Endodermal cell (in vitro differentiated cells): Measurements from ENCODE around the gene MAEL. TPM values are rescaled to one million over a fixed set of nuclear protein-coding genes. Genes with fewer than 3 reads are reported as not detected.

Experiments
- DNase-seq: peaks from one replicate; pipeline ENCODE4 v3.0.0-alpha.2; 2017
- H3K27ac ChIP-seq: 2 replicates; pipeline ENCODE4 v1.5.1; 2013; ENCODE audit warnings: mild to moderate bottlenecking, low read depth, low read length, moderate library complexity
- H3K27me3 ChIP-seq: 2 replicates; pipeline ENCODE4 v1.6.1; 2013; ENCODE audit warnings: mild to moderate bottlenecking, low read length, moderate library complexity; ENCODE audit not compliant: insufficient read depth, control insufficient read depth, poor library complexity, severe bottlenecking
- H3K36me3 ChIP-seq: 2 replicates; pipeline ENCODE4 v1.7.0; 2013; ENCODE audit warnings: mild to moderate bottlenecking, low read length, moderate library complexity; ENCODE audit not compliant: control insufficient read depth, insufficient read depth
- H3K4me1 ChIP-seq: one replicate; pipeline ENCODE4 v1.7.0; 2013; ENCODE audit warnings: low read length; ENCODE audit not compliant: control insufficient read depth, insufficient read depth
- H3K4me3 ChIP-seq: 2 replicates; pipeline ENCODE4 v1.5.1; 2013; ENCODE audit warnings: mild to moderate bottlenecking, low read length, moderate library complexity
- H3K9ac ChIP-seq: 2 replicates; pipeline ENCODE4 v1.6.1; 2013; ENCODE audit warnings: mild to moderate bottlenecking, low read length, moderate library complexity; ENCODE audit not compliant: poor library complexity, severe bottlenecking; ENCODE audit errors: extremely low read depth
- H3K9me3 ChIP-seq: 2 replicates; pipeline ENCODE4 v1.6.1; 2013; ENCODE audit warnings: mild to moderate bottlenecking, low read length, moderate library complexity; ENCODE audit not compliant: control insufficient read depth
- H3K27ac Mint-ChIP-seq: 2 replicates; pipeline ENCODE4 v1.8.0; 2020; ENCODE audit warnings: mixed read lengths
- H3K27me3 Mint-ChIP-seq: 2 replicates; pipeline ENCODE4 v1.8.0; 2021; ENCODE audit warnings: mild to moderate bottlenecking, mixed read lengths; ENCODE audit not compliant: insufficient read depth
- H3K36me3 Mint-ChIP-seq: 2 replicates; pipeline ENCODE4 v1.8.0; 2020; ENCODE audit warnings: low read depth, mixed read lengths
- H3K4me1 Mint-ChIP-seq: 2 replicates; pipeline ENCODE4 v1.8.0; 2020; ENCODE audit warnings: mixed read lengths
- H3K4me3 Mint-ChIP-seq: 2 replicates; pipeline ENCODE4 v1.8.0; 2020; ENCODE audit warnings: mild to moderate bottlenecking, moderate library complexity, mixed read lengths
- H3K9me3 Mint-ChIP-seq: 2 replicates; pipeline ENCODE4 v1.8.0; 2020; ENCODE audit warnings: mild to moderate bottlenecking, mixed read lengths
- WGBS, 2 experiments: methylation state at CpG; one replicate each; pipeline versions ENCODE4 v1.1.5 to v1.1.7; 2013; ENCODE audit warnings: missing lambda C conversion rate in 2 of 2, mixed read lengths in 1 of 2; ENCODE audit not compliant: insufficient coverage in 1 of 2, insufficient read length in 1 of 2; 5-methylcytosine and 5-hydroxymethylcytosine counted together
- total RNA-seq, 2 donors: library from RNA; stranded (reverse); fragmentation: NEBNext Ultra II Directional in 1 of 2; extraction: Animal tissue kit (Norgen Biotek cat#: 25700) in 1 of 2; gene quantifications; 2 replicates in 1 of 2; 3 replicates in 1 of 2; pipeline ENCODE4 v1.2.1, GENCODE V29; 2021
- TF ChIP-seq, protein P1 (sequence below): fragments of 200-600 bp; sonication (generic); conservative IDR thresholded peaks from 2 replicates; pipeline ENCODE4 v1.5.0; 2021; ENCODE audit warnings: antibody characterized with exemption, mild to moderate bottlenecking

The MAEL gene
- total RNA-seq, 2 donors from 2014 or later = 0.27 TPM; not detected in 1

DNA sequence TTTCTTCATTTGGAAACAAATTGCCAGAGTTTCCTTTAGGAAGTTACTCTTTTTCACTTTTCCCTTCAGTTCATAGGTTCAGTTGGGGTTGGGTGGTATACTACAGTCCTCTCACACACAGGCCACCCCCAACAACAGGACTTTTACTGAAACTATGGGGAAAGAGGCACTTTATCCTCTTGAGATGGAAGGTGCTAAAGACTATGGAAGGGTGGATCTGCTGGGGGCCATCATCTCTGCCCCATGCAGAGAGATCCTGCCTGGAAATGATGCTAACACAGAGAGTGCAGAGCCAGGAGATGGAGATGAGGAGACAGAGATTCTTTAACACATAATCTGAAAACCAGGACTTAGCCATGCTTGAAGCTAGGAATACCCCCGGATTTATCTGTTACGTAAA, 38.0 kb upstream of the MAEL start:
- WGBS, 2 experiments = 93 to 94% methylated on average over 2 of the region's 2 CpGs
- peaks cover 4% of the 10 kb centered on the region for H3K4me1 Mint-ChIP-seq

DNA sequence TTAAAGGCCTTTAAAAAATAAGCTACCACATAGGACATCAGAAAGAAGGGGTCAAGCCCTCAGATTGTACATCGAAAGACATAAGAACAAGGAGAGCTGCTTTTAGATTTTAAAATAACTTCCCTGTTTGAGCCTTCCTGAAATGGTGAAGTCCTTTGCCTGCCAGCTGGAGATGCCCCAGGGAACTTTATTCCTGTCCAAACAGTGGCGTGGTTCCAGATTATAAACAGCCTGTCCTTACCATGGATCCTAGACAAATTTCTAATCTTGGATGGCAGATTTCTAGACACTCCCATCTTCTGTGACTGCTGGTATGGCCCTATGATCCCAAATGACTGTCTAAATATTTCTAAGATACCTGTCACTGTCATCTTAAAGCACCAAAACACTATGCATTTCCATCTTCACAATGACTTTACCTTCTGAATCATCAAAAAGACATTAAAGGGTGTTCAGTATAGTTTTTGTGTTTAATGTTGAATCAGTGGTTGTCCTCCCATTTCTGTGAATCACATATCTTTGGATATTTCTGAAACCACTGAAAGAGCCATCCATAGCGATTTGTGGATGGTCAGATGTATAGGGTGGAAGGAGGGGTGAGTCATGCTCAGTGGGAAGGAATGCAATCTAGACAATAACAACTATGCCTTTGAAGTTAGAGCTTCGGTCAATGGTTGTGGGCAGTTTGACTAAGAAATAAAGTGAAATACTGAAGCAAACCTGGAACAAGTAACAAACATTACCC, 36.9 kb upstream of the MAEL start:
- H3K4me3 Mint-ChIP-seq = no peak overlapping the region
- WGBS, 2 experiments = 62% methylated on average over 3 to 4 of the region's 4 CpGs
- no peaks in the 10 kb centered on the region for H3K36me3 Mint-ChIP-seq
- H3K27ac Mint-ChIP-seq = no peak overlapping the region
- DNase-seq = no peak
- Histone ChIP-seq H3K4me1 (no peaks in the 10 kb centered on the region), H3K4me3 (no peak overlapping the region), H3K36me3 (no peaks in the 10 kb centered on the region), H3K9ac (no peak overlapping the region), H3K27me3 (peaks cover 19% of the 10 kb centered on the region), H3K9me3 (no peaks in the 10 kb centered on the region), H3K27ac (peak overlapping the region; percentile 67)
- peaks cover 14% of the 10 kb centered on the region for H3K4me1 Mint-ChIP-seq
- H3K27me3 Mint-ChIP-seq = peaks cover 27% of the 10 kb centered on the region
- H3K9me3 Mint-ChIP-seq = no peaks in the 10 kb centered on the region
- TF ChIP-seq, protein P1, sequence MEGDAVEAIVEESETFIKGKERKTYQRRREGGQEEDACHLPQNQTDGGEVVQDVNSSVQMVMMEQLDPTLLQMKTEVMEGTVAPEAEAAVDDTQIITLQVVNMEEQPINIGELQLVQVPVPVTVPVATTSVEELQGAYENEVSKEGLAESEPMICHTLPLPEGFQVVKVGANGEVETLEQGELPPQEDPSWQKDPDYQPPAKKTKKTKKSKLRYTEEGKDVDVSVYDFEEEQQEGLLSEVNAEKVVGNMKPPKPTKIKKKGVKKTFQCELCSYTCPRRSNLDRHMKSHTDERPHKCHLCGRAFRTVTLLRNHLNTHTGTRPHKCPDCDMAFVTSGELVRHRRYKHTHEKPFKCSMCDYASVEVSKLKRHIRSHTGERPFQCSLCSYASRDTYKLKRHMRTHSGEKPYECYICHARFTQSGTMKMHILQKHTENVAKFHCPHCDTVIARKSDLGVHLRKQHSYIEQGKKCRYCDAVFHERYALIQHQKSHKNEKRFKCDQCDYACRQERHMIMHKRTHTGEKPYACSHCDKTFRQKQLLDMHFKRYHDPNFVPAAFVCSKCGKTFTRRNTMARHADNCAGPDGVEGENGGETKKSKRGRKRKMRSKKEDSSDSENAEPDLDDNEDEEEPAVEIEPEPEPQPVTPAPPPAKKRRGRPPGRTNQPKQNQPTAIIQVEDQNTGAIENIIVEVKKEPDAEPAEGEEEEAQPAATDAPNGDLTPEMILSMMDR = no peak

More for the DNA sequence above, 38.0 kb upstream of the MAEL start:
- TF ChIP-seq, protein P1 = no peak
- peaks cover 37% of the 10 kb centered on the region for H3K27me3 Mint-ChIP-seq
- peak overlapping the region; percentile 88 for H3K27ac ChIP-seq
- no peaks in the 10 kb centered on the region for H3K9me3 Mint-ChIP-seq
- H3K27me3 ChIP-seq = peaks cover 30% of the 10 kb centered on the region
- no peak overlapping the region for H3K4me3 Mint-ChIP-seq
- no peak overlapping the region for H3K27ac Mint-ChIP-seq
- no peaks in the 10 kb centered on the region for H3K36me3 ChIP-seq
- H3K9ac ChIP-seq = no peak overlapping the region
- no peaks in the 10 kb centered on the region for H3K4me1 ChIP-seq
- no peaks in the 10 kb centered on the region for H3K9me3 ChIP-seq
- no peak overlapping the region for H3K4me3 ChIP-seq
- DNase-seq = no peak
- no peaks in the 10 kb centered on the region for H3K36me3 Mint-ChIP-seq

DNA sequence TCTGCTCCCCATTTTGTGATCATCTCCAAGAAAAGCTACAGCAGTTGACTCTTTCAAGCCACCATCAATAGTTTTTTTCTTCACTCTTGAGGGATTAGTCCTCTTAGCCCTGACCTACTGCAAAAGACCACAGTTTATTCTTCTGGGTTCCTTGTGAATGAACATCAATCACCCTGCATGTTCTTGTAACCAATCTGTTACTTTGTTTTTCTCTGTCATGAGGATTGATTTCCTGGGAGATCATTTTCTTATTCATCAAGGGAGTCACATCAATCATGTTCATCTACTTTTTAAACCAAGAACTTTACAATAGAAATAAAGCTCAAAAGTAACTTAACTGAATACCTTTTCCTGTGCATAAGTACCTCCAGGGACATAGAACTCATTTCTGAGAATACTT, 35.6 kb upstream of the MAEL start:
- peaks cover 6% of the 10 kb centered on the region for H3K27me3 ChIP-seq
- H3K27ac ChIP-seq = peak overlapping the region; percentile 67
- peaks cover 14% of the 10 kb centered on the region for H3K27me3 Mint-ChIP-seq
- no peaks in the 10 kb centered on the region for H3K36me3 Mint-ChIP-seq
- no peaks in the 10 kb centered on the region for H3K4me1 ChIP-seq
- H3K9me3 Mint-ChIP-seq = no peaks in the 10 kb centered on the region
- H3K36me3 ChIP-seq = no peaks in the 10 kb centered on the region
- H3K9ac ChIP-seq = no peak overlapping the region
- DNase-seq = no peak
- H3K27ac Mint-ChIP-seq = no peak overlapping the region
- no peak overlapping the region for H3K4me3 ChIP-seq
- no peak overlapping the region for H3K4me3 Mint-ChIP-seq
- peaks cover 14% of the 10 kb centered on the region for H3K4me1 Mint-ChIP-seq
- TF ChIP-seq, protein P1 = no peak
- no peaks in the 10 kb centered on the region for H3K9me3 ChIP-seq
